ENCODE measurements around the gene MORN3.

The MORN3 gene

GRCh38 chr12:121602766-121603165 lies 66.7 kb downstream of the MORN3 start:
- no peak for DNase-seq (ENCODE audit: low read depth)

- DNase-seq (ENCODE audit: low read depth), result no peak
Measured at GRCh38 chr12:121600702-121601336, 68.6 kb downstream of the MORN3 start.
